ENCODE measurements around the gene FBXL16. TPM values are rescaled to one million over a fixed set of nuclear protein-coding genes. Genes with fewer than 3 reads are reported as not detected.

FBXL16 gene
- polyA plus RNA-seq, 1 donor (not counting 4 experiments of a cell fraction or from before 2014, with no cell fraction given), result 0.81 TPM

- FAIRE-seq, result no peak
- no peaks in the 10 kb centered on the region for H3K9me1 ChIP-seq (ENCODE audit: control insufficient read depth, extremely low read depth, insufficient read depth, low read length)
- H3K27me3 ChIP-seq (ENCODE audit: control insufficient read depth, extremely low read depth, insufficient read depth, low read length), result no peaks in the 10 kb centered on the region
- DNase-seq (ENCODE audit: low read depth, low spot score), result no peak
- H3K4me2 ChIP-seq (ENCODE audit: control insufficient read depth, extremely low read depth, insufficient read depth, low read depth, low read length), result no peak overlapping the region
- TF ChIP-seq CTCF (optimal IDR thresholded peaks at IDR 0.05 in 1 of 3, IDR thresholded peaks at IDR 0.05 in 1 of 3, conservative IDR thresholded peaks at IDR 0.05 in 1 of 3; ENCODE audit: extremely low read depth in 1 of 3, insufficient read depth in 2 of 3, low read length in 3 of 3) (no peak), EZH2 (IDR thresholded peaks at IDR 0.05; ENCODE audit: low read length) (no peak)
- no peaks in the 10 kb centered on the region for H3K9me3 ChIP-seq (ENCODE audit: control insufficient read depth, low read depth, low read length)
- H4K20me1 ChIP-seq (ENCODE audit: control insufficient read depth, extremely low read depth, insufficient read depth, low read length), result no peaks in the 10 kb centered on the region
- peaks cover 9 to 18% of the 10 kb centered on the region in 2 experiments for H3K36me3 ChIP-seq (ENCODE audit: control insufficient read depth in 2 of 2, extremely low read depth in 1 of 2, insufficient read depth in 2 of 2, low read length in 2 of 2)
- H3K9ac ChIP-seq (ENCODE audit: control insufficient read depth, extremely low read depth, insufficient read depth, low read length), result no peak overlapping the region
- no peak overlapping the region for H3K4me3 ChIP-seq (ENCODE audit: control insufficient read depth in 2 of 3, extremely low read depth in 1 of 3, insufficient read depth in 2 of 3, low read depth in 1 of 3, low read length in 3 of 3)
- dilution Hi-C loops (cut with MboI; ENCODE audit: extremely low pct_ligation_motif_present, low sequenced_read_pairs), result no loop called here
- no peaks in the 10 kb centered on the region for H3K79me2 ChIP-seq (ENCODE audit: control insufficient read depth, insufficient read depth, low read length)
- H3K4me1 ChIP-seq (ENCODE audit: control insufficient read depth, extremely low read depth, insufficient read depth, low read length), result peaks cover 4% of the 10 kb centered on the region
- no peak overlapping the region for H3K27ac ChIP-seq (ENCODE audit: control insufficient read depth, insufficient read depth, low read length)
- H2AFZ ChIP-seq (ENCODE audit: control insufficient read depth, low read length), result no peak overlapping the region
Measured at GRCh38 chr16:729768-730665, 24.4 kb upstream of the FBXL16 start.

GRCh38 chr16:728890-729744, 23.5 kb upstream of the FBXL16 start:
- TF ChIP-seq CTCF (optimal IDR thresholded peaks at IDR 0.05 in 1 of 3, IDR thresholded peaks at IDR 0.05 in 1 of 3, conservative IDR thresholded peaks at IDR 0.05 in 1 of 3; ENCODE audit: extremely low read depth in 1 of 3, insufficient read depth in 2 of 3, low read length in 3 of 3), result no peak
- TF ChIP-seq EZH2 (IDR thresholded peaks at IDR 0.05; ENCODE audit: low read length), result no peak
- no peak overlapping the region for H3K4me3 ChIP-seq (ENCODE audit: control insufficient read depth in 2 of 3, extremely low read depth in 1 of 3, insufficient read depth in 2 of 3, low read depth in 1 of 3, low read length in 3 of 3)
- H3K4me1 ChIP-seq (ENCODE audit: control insufficient read depth, extremely low read depth, insufficient read depth, low read length), result peaks cover 4% of the 10 kb centered on the region
- H3K79me2 ChIP-seq (ENCODE audit: control insufficient read depth, insufficient read depth, low read length), result no peaks in the 10 kb centered on the region
- H2AFZ ChIP-seq (ENCODE audit: control insufficient read depth, low read length), result no peak overlapping the region
- DNase-seq (ENCODE audit: low read depth, low spot score), result no peak
- H3K4me2 ChIP-seq (ENCODE audit: control insufficient read depth, extremely low read depth, insufficient read depth, low read depth, low read length), result no peak overlapping the region
- H3K36me3 ChIP-seq (ENCODE audit: control insufficient read depth in 2 of 2, extremely low read depth in 1 of 2, insufficient read depth in 2 of 2, low read length in 2 of 2), result peaks cover 9 to 15% of the 10 kb centered on the region in 2 experiments
- H3K9ac ChIP-seq (ENCODE audit: control insufficient read depth, extremely low read depth, insufficient read depth, low read length), result no peak overlapping the region
- H4K20me1 ChIP-seq (ENCODE audit: control insufficient read depth, extremely low read depth, insufficient read depth, low read length), result no peaks in the 10 kb centered on the region
- no peaks in the 10 kb centered on the region for H3K9me3 ChIP-seq (ENCODE audit: control insufficient read depth, low read depth, low read length)
- no peaks in the 10 kb centered on the region for H3K27me3 ChIP-seq (ENCODE audit: control insufficient read depth, extremely low read depth, insufficient read depth, low read length)
- no peak overlapping the region for H3K27ac ChIP-seq (ENCODE audit: control insufficient read depth, insufficient read depth, low read length)
- dilution Hi-C loops (cut with MboI; ENCODE audit: extremely low pct_ligation_motif_present, low sequenced_read_pairs), result no loop called here
- no peak for FAIRE-seq
- no peaks in the 10 kb centered on the region for H3K9me1 ChIP-seq (ENCODE audit: control insufficient read depth, extremely low read depth, insufficient read depth, low read length)

All from keratinocyte (primary cell).